HUES48 (cell line): ENCODE measurements around the gene CYBC1.
"Not testable (repeated sequence)": the region's sequence is repeated elsewhere in the genome, so short reads cannot be mapped to it uniquely, and the experiment has no call there.

Experiments used
- H3K27ac ChIP-seq: one replicate; pipeline ENCODE4 v1.7.0; 2013; ENCODE audit warnings: low read depth, low read length, inconsistent platforms
- H3K27me3 ChIP-seq: 2 replicates; pipeline ENCODE4 v1.6.1; 2013; ENCODE audit warnings: mild to moderate bottlenecking, low read length; ENCODE audit not compliant: control insufficient read depth, insufficient read depth
- H3K36me3 ChIP-seq: 2 replicates; pipeline ENCODE4 v1.6.1; 2013; ENCODE audit warnings: low read length; ENCODE audit not compliant: control insufficient read depth, insufficient read depth
- H3K4me1 ChIP-seq: 2 replicates; pipeline ENCODE4 v1.6.1; 2013; ENCODE audit warnings: mild to moderate bottlenecking, low read length; ENCODE audit not compliant: control insufficient read depth, insufficient read depth
- H3K4me3 ChIP-seq: 2 replicates; pipeline ENCODE4 v1.5.1; 2013; ENCODE audit warnings: mild to moderate bottlenecking, low read depth, low read length
- H3K9ac ChIP-seq: 2 replicates; pipeline ENCODE4 v1.6.1; 2013; ENCODE audit warnings: mild to moderate bottlenecking, low read depth, low read length, moderate library complexity
- H3K9me3 ChIP-seq: 2 replicates; pipeline ENCODE4 v1.6.1; 2013; ENCODE audit warnings: low read length; ENCODE audit not compliant: control insufficient read depth, insufficient read depth

The CYBC1 gene

GRCh38 chr17:82458179-82458884, 7.8 kb upstream of the CYBC1 start, which contains the start of gene NARF:
TSS of gene NARF (plus strand) at chr17:82458741. CDS start at chr17:82458804, 63 bp downstream.
- no peaks in the 10 kb centered on the region for H3K27me3 ChIP-seq
- H3K4me3 ChIP-seq: peak within 1 kb of the TSS; percentile 94
- H3K9ac ChIP-seq: peak within 1 kb of the TSS; percentile 84
- H3K9me3 ChIP-seq: no peaks in the 10 kb centered on the region
- peaks cover 5% of the 10 kb centered on the region; the same call in 1 of the 2 replicates for H3K4me1 ChIP-seq
- peak within 1 kb of the TSS; percentile 99 for H3K27ac ChIP-seq
- peaks cover 33% of the 10 kb centered on the region for H3K36me3 ChIP-seq

- Histone ChIP-seq H3K4me3 (peak overlapping the region; percentile 94), H3K4me1 (peaks cover 5% of the 10 kb centered on the region; the same call in 1 of the 2 replicates), H3K27me3 (no peaks in the 10 kb centered on the region), H3K9ac (peak overlapping the region; percentile 84; the same call in 1 of the 2 replicates), H3K9me3 (no peaks in the 10 kb centered on the region), H3K36me3 (peaks cover 29% of the 10 kb centered on the region), H3K27ac (peak overlapping the region; percentile 99)
Observed at GRCh38 chr17:82457929-82458178, 7.3 kb upstream of the CYBC1 start.

GRCh38 chr17:82457073-82457928, 6.7 kb upstream of the CYBC1 start:
- no peak overlapping the region for H3K9ac ChIP-seq

GRCh38 chr17:82453706-82454105, 3.2 kb upstream of the CYBC1 start:
- peaks cover 14% of the 10 kb centered on the region; the same call in 1 of the 2 replicates for H3K4me1 ChIP-seq
- H3K27me3 ChIP-seq, H3K36me3 ChIP-seq, H3K27ac ChIP-seq, H3K9me3 ChIP-seq, H3K4me3 ChIP-seq, H3K9ac ChIP-seq: not testable (repeated sequence)

More at GRCh38 chr17:82457073-82457928, 6.7 kb upstream of the CYBC1 start:
- peaks cover 5% of the 10 kb centered on the region; the same call in 1 of the 2 replicates for H3K4me1 ChIP-seq
- no peaks in the 10 kb centered on the region for H3K27me3 ChIP-seq
- peaks cover 23% of the 10 kb centered on the region for H3K36me3 ChIP-seq
- H3K4me3 ChIP-seq: peak overlapping the region; percentile 94
- H3K9me3 ChIP-seq: no peaks in the 10 kb centered on the region
- peak overlapping the region; percentile 99 for H3K27ac ChIP-seq

GRCh38 chr17:82453151-82453550, 2.6 kb upstream of the CYBC1 start:
- not testable (repeated sequence) for H3K9ac ChIP-seq, H3K27me3 ChIP-seq, H3K36me3 ChIP-seq, H3K4me3 ChIP-seq, H3K27ac ChIP-seq, H3K9me3 ChIP-seq
- H3K4me1 ChIP-seq: peaks cover 14% of the 10 kb centered on the region; the same call in 1 of the 2 replicates

- Histone ChIP-seq H3K4me1 (0 out of 2 replicates have a peak, but pooled peaks cover 8% of the 10 kb centered on the region), H3K27me3 (no peaks in the 10 kb centered on the region), H3K4me3 (no peak overlapping the region), H3K27ac (no peak overlapping the region), H3K9me3 (no peaks in the 10 kb centered on the region), H3K9ac (no peak overlapping the region), H3K36me3 (peaks cover 4% of the 10 kb centered on the region; the same call in 1 of the 2 replicates)
Observed at GRCh38 chr17:82452162-82452561, 1.6 kb upstream of the CYBC1 start.

- Histone ChIP-seq H3K36me3 (peaks cover 15% of the 10 kb centered on the region; the same call in 1 of the 2 replicates), H3K27ac (peak overlapping the region; percentile 61)
Observed at GRCh38 chr17:82449883-82450356, 632 bp downstream of the CYBC1 start.

GRCh38 chr17:82449131-82449882, 1.2 kb downstream of the CYBC1 start:
- Histone ChIP-seq H3K36me3 (peaks cover 21% of the 10 kb centered on the region; the same call in 1 of the 2 replicates), H3K27me3 (no peaks in the 10 kb centered on the region), H3K9me3 (no peaks in the 10 kb centered on the region), H3K4me3 (peak overlapping the region; percentile 96), H3K4me1 (0 out of 2 replicates have a peak, but pooled peaks cover 8% of the 10 kb centered on the region), H3K27ac (no peak overlapping the region), H3K9ac (no peak overlapping the region; the same call in 1 of the 2 replicates)

More at GRCh38 chr17:82449883-82450356, 632 bp downstream of the CYBC1 start:
- peak overlapping the region; percentile 91 for H3K9ac ChIP-seq
- no peaks in the 10 kb centered on the region for H3K9me3 ChIP-seq
- 0 out of 2 replicates have a peak, but pooled peaks cover 8% of the 10 kb centered on the region for H3K4me1 ChIP-seq
- peak overlapping the region; percentile 96 for H3K4me3 ChIP-seq
- no peaks in the 10 kb centered on the region for H3K27me3 ChIP-seq

GRCh38 chr17:82447876-82448275, 2.7 kb downstream of the CYBC1 start:
- Histone ChIP-seq H3K4me3 (no peak overlapping the region), H3K9ac (no peak overlapping the region), H3K36me3 (peaks cover 31% of the 10 kb centered on the region), H3K27me3 (no peaks in the 10 kb centered on the region), H3K9me3 (no peaks in the 10 kb centered on the region), H3K4me1 (0 out of 2 replicates have a peak, but pooled peaks cover 8% of the 10 kb centered on the region), H3K27ac (no peak overlapping the region)

- H3K27me3 ChIP-seq: no peaks in the 10 kb centered on the region
- H3K9me3 ChIP-seq: no peaks in the 10 kb centered on the region
- no peak overlapping the region for H3K4me3 ChIP-seq
- no peak overlapping the region for H3K9ac ChIP-seq
- peaks cover 42% of the 10 kb centered on the region for H3K36me3 ChIP-seq
- no peak overlapping the region for H3K27ac ChIP-seq
- H3K4me1 ChIP-seq: 0 out of 2 replicates have a peak, but pooled peaks cover 8% of the 10 kb centered on the region
Observed at GRCh38 chr17:82446649-82447048, 3.9 kb downstream of the CYBC1 start.
